ENCODE results near the gene PANX3. TPM values are rescaled to one million over a fixed set of nuclear protein-coding genes. Genes with fewer than 3 reads are reported as not detected.

Gene PANX3
- total and polyA plus RNA-seq, 7 donors, result not detected

GRCh38 chr11:124640666-124641065 lies 29.4 kb downstream of the PANX3 start:
- Histone ChIP-seq H3K36me3 (peaks cover 0 to 40% (median 12%) of the 10 kb centered on the region in 4 donors), H3K9me3 (no peaks in the 10 kb centered on the region), H3K4me1 (peaks cover 0 to 4% (median 0%) of the 10 kb centered on the region in 4 donors), H3K27ac (no peak overlapping the region), H3K27me3 (no peaks in the 10 kb centered on the region), H3K4me3 (no peak overlapping the region)
- 94 to 96% methylated on average over 5 of the region's 5 CpGs for WGBS, 2 donors
- intact Hi-C loops (cut with DNase I), result no loop called here
- DNase-seq, result no peak
- no peak for TF ChIP-seq CTCF (IDR thresholded peaks at IDR 0.05)
- no peak for TF ChIP-seq EP300 (IDR thresholded peaks at IDR 0.05)
- no peak for TF ChIP-seq POLR2A (IDR thresholded peaks at IDR 0.05)
- no peak for TF ChIP-seq POLR2AphosphoS5 (IDR thresholded peaks at IDR 0.05)

- peaks cover 0 to 22% (median 7%) of the 10 kb centered on the region in 4 donors for H3K36me3 ChIP-seq
- WGBS, 2 donors, result 90 to 97% methylated on average over 3 of the region's 3 CpGs
- H3K4me1 ChIP-seq, result peaks cover 0 to 4% (median 0%) of the 10 kb centered on the region in 4 donors
- TF ChIP-seq POLR2A (IDR thresholded peaks at IDR 0.05) (no peak), POLR2AphosphoS5 (IDR thresholded peaks at IDR 0.05) (no peak), CTCF (IDR thresholded peaks at IDR 0.05) (no peak), EP300 (IDR thresholded peaks at IDR 0.05) (no peak)
- no peak overlapping the region for H3K4me3 ChIP-seq
- H3K9me3 ChIP-seq, result no peaks in the 10 kb centered on the region
- no peaks in the 10 kb centered on the region for H3K27me3 ChIP-seq
- DNase-seq, result no peak
- intact Hi-C loops (cut with DNase I), result no loop called here
- H3K27ac ChIP-seq, result no peak overlapping the region
Measured at GRCh38 chr11:124642628-124643027, 31.4 kb downstream of the PANX3 start.

GRCh38 chr11:124643042-124643604 lies 31.9 kb downstream of the PANX3 start:
- no peak for TF ChIP-seq EP300 (IDR thresholded peaks at IDR 0.05)
- TF ChIP-seq POLR2A (IDR thresholded peaks at IDR 0.05), result no peak
- TF ChIP-seq CTCF (IDR thresholded peaks at IDR 0.05), result no peak
- TF ChIP-seq POLR2AphosphoS5 (IDR thresholded peaks at IDR 0.05), result no peak
- 91 to 94% methylated on average over 10 of the region's 10 CpGs for WGBS, 2 donors
- H3K4me1 ChIP-seq, result peaks cover 0 to 4% (median 0%) of the 10 kb centered on the region in 4 donors
- no peak overlapping the region for H3K4me3 ChIP-seq
- no peaks in the 10 kb centered on the region for H3K9me3 ChIP-seq
- H3K27me3 ChIP-seq, result no peaks in the 10 kb centered on the region
- no peak overlapping the region for H3K27ac ChIP-seq
- H3K36me3 ChIP-seq, result peaks cover 0 to 17% (median 4%) of the 10 kb centered on the region in 4 donors
- intact Hi-C loops (cut with DNase I), result no loop called here
- DNase-seq, result no peak

GRCh38 chr11:124643605-124644425 lies 32.6 kb downstream of the PANX3 start:
- peaks cover 0 to 10% (median 1%) of the 10 kb centered on the region in 4 donors for H3K36me3 ChIP-seq
- H3K4me1 ChIP-seq, result peaks cover 0 to 4% (median 0%) of the 10 kb centered on the region in 4 donors
- TF ChIP-seq CTCF (IDR thresholded peaks at IDR 0.05), result no peak
- no peak for TF ChIP-seq EP300 (IDR thresholded peaks at IDR 0.05)
- no peak for DNase-seq
- WGBS, 2 donors, result 48 to 54% methylated on average over 3 of the region's 3 CpGs
- no peak overlapping the region for H3K27ac ChIP-seq
- H3K9me3 ChIP-seq, result no peaks in the 10 kb centered on the region
- H3K27me3 ChIP-seq, result no peaks in the 10 kb centered on the region
- peak overlapping the region in 1 of 4 donors; percentile 24 for H3K4me3 ChIP-seq
- intact Hi-C loops (cut with DNase I), result loop anchor here (1.0 kb wide), 1 partner anchor 193 kb away; no protein-coding TSS in a partner anchor

All from sigmoid colon (tissue), 7 donors.